ENCODE measurements around the gene USP2.

USP2 gene

GRCh38 chr11:119381181-119381988 lies at the start of gene USP2:
Gene USP2, minus strand, starts transcription at chr11:119381690. Its CDS starts 8,210 bp downstream, at chr11:119373480.
- DNase-seq (ENCODE audit: insufficient read length, low spot score), result peak; percentile 75
- FAIRE-seq, result peak; percentile 66
- no peak for TF ChIP-seq POLR2A (IDR thresholded peaks at IDR 0.05; ENCODE audit: low read depth, low read length)

GRCh38 chr11:119427279-119427678 lies 45.8 kb upstream of the USP2 start:
- FAIRE-seq, result no peak
- no peak for DNase-seq (ENCODE audit: insufficient read length, low spot score)
- TF ChIP-seq POLR2A (IDR thresholded peaks at IDR 0.05; ENCODE audit: low read depth, low read length), result no peak

- DNase-seq (ENCODE audit: insufficient read length, low spot score) (no peak), FAIRE-seq (no peak)
- no peak for TF ChIP-seq POLR2A (IDR thresholded peaks at IDR 0.05; ENCODE audit: low read depth, low read length)
Measured at GRCh38 chr11:119426142-119426541, 44.7 kb upstream of the USP2 start.

- TF ChIP-seq POLR2A (IDR thresholded peaks at IDR 0.05; ENCODE audit: low read depth, low read length), result no peak
- DNase-seq (ENCODE audit: insufficient read length, low spot score) (no peak), FAIRE-seq (no peak)
Measured at GRCh38 chr11:119424775-119425174, 43.3 kb upstream of the USP2 start.

DNA sequence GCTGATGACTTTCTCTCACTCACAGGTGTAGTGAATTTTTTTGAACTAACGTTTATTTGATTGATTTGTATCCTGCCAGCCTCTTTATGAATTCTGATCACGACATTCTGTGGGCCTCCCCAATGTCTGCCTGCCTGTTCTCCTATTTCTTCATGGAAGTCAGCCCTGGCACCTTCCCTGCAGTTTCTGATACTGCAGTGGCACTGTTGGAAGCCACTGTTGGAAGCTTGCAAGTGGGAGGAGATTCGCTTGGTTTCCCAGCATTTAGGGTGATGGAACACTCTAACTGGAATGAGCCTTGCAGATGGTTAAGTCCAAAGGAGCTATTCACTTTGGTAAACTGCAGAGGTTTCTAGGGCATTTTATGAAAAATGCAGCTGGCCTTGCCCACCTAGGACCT lies 42.8 kb upstream of the USP2 start:
- FAIRE-seq (no peak), DNase-seq (ENCODE audit: insufficient read length, low spot score) (no peak)
- TF ChIP-seq POLR2A (IDR thresholded peaks at IDR 0.05; ENCODE audit: low read depth, low read length), result no peak

GRCh38 chr11:119423509-119424254 lies 42.2 kb upstream of the USP2 start:
- FAIRE-seq (no peak), DNase-seq (ENCODE audit: insufficient read length, low spot score) (no peak)

DNA sequence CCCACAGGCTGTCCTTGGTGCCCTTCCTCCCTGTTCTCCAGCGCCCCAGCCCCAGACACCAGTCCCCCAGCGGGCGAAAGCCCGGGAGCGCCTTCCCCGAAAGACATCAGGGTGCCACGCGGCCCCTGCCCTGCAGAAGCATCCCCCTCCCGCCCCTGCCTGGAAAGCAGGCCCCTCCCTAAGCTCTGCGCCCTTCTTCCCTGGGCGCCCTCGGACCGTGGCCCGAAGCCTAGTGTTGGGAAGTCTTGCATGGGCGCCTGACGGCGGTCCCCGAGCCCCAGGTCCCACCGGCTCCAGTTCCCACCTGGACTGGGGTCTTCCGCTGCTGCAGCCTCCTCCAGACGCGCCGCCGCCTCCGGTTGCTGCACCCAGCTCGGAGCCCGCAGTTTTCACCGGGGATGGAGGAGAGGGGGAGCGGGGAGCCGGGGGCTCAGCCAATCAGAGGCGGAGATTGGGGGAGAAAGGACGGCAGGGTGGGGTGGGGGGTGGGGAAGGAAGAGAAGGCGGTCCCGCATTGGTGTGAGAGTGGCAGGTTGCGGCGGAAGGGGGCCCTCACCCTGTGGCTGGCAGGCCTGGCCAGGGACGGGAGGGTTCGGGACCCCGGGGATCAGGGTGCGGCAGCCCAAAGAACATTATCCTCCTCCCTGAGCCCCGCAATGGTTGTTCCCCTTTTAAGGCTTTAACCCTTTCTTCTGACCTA lies 41.5 kb upstream of the USP2 start, which contains the start of gene THY1:
THY1 (minus strand) TSS at position 364 of the 700 bp plus-strand sequence. CDS start 2,267 bp downstream, outside the sequence.
- DNase-seq (ENCODE audit: insufficient read length, low spot score), result no peak
- FAIRE-seq, result no peak
- peak; percentile 92 for TF ChIP-seq POLR2A (IDR thresholded peaks at IDR 0.05; ENCODE audit: low read depth, low read length)

More at GRCh38 chr11:119423509-119424254, 42.2 kb upstream of the USP2 start:
- TF ChIP-seq POLR2A (IDR thresholded peaks at IDR 0.05; ENCODE audit: low read depth, low read length), result no peak

DNA sequence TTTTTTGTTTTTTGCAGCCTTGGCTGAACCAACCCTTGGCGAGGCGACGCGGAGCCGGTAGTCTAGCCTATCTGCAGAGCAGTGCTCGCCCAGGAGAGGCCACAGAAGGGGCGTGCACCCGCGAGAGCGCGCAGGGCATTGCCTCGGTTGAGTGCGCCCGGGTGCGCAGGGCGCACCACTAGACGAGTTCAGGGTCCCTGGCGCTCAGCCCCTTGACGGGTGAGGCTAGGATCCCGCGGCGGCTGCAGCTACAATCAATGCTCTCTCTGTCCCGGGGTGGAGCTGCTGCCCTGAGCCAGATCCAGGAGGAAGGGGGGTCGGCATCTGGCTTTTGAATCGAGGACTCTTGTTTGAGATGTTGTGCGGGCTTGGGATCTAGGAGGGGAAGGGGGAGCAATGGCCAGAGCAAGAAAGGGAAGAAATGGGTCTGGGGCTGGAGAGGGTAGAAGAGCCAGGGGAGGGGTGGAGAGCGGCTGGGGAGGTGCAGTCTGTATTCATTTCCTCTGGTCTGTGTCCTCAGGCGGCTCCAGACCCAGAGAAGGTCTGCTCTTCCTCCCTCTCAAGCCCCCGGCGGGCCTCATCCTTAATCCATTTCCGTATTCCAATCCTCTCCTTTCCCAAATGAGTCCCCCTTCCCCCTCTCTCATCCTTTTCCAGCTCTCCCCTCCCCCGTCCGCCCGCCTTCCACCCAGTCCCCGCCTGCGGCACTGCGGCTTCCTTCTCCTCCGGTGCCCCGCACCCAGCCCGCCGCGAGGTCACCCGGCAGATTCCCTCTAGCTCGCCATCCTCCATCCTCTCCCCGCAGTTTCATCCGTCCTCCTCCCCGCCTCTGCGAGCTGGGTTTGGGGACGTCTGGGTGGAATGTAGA lies 40.7 kb upstream of the USP2 start:
- FAIRE-seq (no peak), DNase-seq (ENCODE audit: insufficient read length, low spot score) (no peak)
- no peak for TF ChIP-seq POLR2A (IDR thresholded peaks at IDR 0.05; ENCODE audit: low read depth, low read length)

GRCh38 chr11:119421351-119421750 lies 39.9 kb upstream of the USP2 start:
- DNase-seq (ENCODE audit: insufficient read length, low spot score), result no peak
- no peak for TF ChIP-seq POLR2A (IDR thresholded peaks at IDR 0.05; ENCODE audit: low read depth, low read length)
- FAIRE-seq, result no peak

- no peak for TF ChIP-seq POLR2A (IDR thresholded peaks at IDR 0.05; ENCODE audit: low read depth, low read length)
- FAIRE-seq, result no peak
- no peak for DNase-seq (ENCODE audit: insufficient read length, low spot score)
Measured at GRCh38 chr11:119420631-119421030, 39.1 kb upstream of the USP2 start.

GRCh38 chr11:119419834-119420492 lies 38.5 kb upstream of the USP2 start:
- no peak for TF ChIP-seq POLR2A (IDR thresholded peaks at IDR 0.05; ENCODE audit: low read depth, low read length)
- FAIRE-seq (no peak), DNase-seq (ENCODE audit: insufficient read length, low spot score) (no peak)

- DNase-seq (ENCODE audit: insufficient read length, low spot score), result no peak
- TF ChIP-seq POLR2A (IDR thresholded peaks at IDR 0.05; ENCODE audit: low read depth, low read length), result no peak
- FAIRE-seq, result no peak
Measured at GRCh38 chr11:119419246-119419645, 37.8 kb upstream of the USP2 start.

DNA sequence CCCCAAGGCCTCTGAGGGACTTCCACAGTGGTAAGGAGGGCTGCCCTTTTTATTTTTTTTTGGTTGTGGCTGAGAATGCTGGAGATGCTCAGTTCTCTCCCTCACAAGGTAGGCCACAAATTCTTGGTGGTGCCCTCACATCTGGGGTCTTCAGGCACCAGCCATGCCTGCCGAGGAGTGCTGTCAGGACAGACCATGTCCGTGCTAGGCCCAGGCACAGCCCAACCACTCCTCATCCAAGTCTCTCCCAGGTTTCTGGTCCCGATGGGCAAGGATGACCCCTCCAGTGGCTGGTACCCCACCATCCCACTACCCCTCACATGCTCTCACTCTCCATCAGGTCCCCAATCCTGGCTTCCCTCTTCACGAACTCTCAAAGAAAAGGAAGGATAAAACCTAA lies 37.3 kb upstream of the USP2 start:
- DNase-seq (ENCODE audit: insufficient read length, low spot score), result no peak
- FAIRE-seq, result no peak
- TF ChIP-seq POLR2A (IDR thresholded peaks at IDR 0.05; ENCODE audit: low read depth, low read length), result no peak
